ENCODE results near the gene SRPK3.

Gene SRPK3

DNA sequence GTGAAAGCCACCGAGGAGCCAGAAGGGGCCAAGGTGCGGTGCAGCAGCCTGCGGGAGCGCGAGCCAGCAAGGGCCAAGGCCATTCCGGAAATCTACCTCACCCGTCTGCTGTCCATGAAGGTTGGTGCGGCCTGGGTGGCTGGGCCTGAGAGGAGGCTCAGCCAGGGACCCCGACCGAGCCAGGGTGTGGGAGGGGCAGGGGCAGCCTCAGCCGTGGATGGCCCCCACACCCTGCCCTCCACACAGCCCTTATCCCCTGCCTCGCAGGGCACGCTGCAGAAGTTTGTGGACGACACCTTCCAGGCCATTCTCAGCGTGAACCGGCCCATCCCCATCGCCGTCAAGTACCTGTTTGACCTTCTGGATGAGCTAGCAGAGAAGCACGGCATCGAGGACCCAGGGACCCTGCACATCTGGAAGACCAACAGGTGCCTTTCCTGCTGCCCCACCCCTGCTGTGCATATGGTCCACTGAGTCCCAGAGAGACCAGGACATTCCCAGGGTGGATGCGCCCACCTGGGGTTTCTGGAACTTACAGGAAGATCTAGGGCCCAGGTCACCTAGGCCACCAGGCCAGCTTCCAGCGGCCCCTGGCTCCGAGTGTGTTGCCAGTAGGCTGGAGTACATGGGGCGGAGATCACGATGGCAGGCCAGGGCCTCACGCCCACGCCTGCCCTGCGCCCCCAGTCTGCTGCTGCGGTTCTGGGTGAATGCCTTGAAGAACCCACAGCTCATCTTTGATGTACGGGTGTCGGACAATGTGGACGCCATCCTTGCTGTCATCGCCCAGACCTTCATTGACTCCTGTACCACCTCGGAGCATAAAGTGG, 3.4 kb upstream of the SRPK3 start:
- peaks cover 0 to 7% of the 10 kb centered on the region in 2 donors for H3K4me1 ChIP-seq (ENCODE audit: control insufficient read depth in 1 of 2, insufficient read depth in 2 of 2, low read length in 2 of 2)
- no peak overlapping the region for H3K4me3 ChIP-seq (ENCODE audit: low read depth in 1 of 2, low read length in 2 of 2)
- H3K27me3 ChIP-seq (ENCODE audit: control insufficient read depth in 1 of 2, insufficient read depth in 2 of 2, low read length in 2 of 2) = peaks cover 0 to 9% of the 10 kb centered on the region in 2 donors
- H3K36me3 ChIP-seq (ENCODE audit: control insufficient read depth in 1 of 2, insufficient read depth in 2 of 2, low read length in 2 of 2) = no peaks in the 10 kb centered on the region
- H3K9me3 ChIP-seq (ENCODE audit: control insufficient read depth in 1 of 2, low read length in 2 of 2) = no peaks in the 10 kb centered on the region
- H3K9ac ChIP-seq (ENCODE audit: low read depth in 1 of 2, low read length in 2 of 2) = no peak overlapping the region
- H3K27ac ChIP-seq (ENCODE audit: low read depth, low read length) = no peak overlapping the region

DNA sequence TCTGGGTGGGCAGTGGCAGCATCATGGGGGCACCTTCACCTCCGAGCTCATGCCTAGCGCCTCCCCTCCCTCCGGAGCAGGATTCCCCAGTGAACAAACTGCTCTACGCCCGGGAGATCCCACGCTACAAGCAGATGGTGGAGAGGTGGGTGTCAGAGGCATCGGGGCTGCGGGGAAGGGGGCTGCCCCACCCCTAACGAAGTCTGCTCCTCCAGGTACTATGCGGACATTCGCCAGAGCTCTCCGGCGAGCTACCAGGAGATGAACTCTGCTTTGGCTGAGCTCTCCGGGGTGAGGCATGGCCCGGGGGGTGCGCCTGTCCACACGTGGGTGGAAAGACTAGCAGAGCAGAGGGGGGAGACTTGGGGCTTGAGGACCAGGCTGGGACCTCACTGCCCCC, 2.7 kb upstream of the SRPK3 start:
- Histone ChIP-seq H3K4me1 (ENCODE audit: control insufficient read depth in 1 of 2, insufficient read depth in 2 of 2, low read length in 2 of 2) (peaks cover 0 to 7% of the 10 kb centered on the region in 2 donors), H3K36me3 (ENCODE audit: control insufficient read depth in 1 of 2, insufficient read depth in 2 of 2, low read length in 2 of 2) (no peaks in the 10 kb centered on the region), H3K4me3 (ENCODE audit: low read depth in 1 of 2, low read length in 2 of 2) (no peak overlapping the region), H3K27ac (ENCODE audit: low read depth, low read length) (no peak overlapping the region), H3K27me3 (ENCODE audit: control insufficient read depth in 1 of 2, insufficient read depth in 2 of 2, low read length in 2 of 2) (peaks cover 0 to 9% of the 10 kb centered on the region in 2 donors), H3K9me3 (ENCODE audit: control insufficient read depth in 1 of 2, low read length in 2 of 2) (no peaks in the 10 kb centered on the region), H3K9ac (ENCODE audit: low read depth in 1 of 2, low read length in 2 of 2) (no peak overlapping the region)

DNA sequence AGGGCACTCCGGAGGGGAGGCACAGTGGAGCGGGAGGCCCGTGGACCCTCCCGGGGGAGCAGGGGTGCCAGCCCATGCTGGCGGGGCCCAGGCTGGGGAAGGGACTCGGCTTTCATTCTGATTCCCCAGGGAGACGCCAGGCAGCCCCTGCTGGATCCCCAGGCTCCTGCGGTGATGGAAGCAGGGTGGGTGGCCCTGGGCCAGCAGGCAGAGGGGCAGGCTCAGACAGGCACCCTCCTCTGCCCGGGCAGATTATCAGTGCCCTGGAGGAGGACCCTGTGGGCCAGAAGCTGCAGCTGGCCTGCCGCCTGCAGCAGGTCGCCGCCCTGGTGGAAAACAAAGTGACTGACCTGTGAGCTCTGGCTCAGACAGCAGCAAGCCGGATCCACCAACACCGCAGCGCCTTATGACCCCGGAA, 2.1 kb upstream of the SRPK3 start:
- Histone ChIP-seq H3K9me3 (ENCODE audit: control insufficient read depth in 1 of 2, low read length in 2 of 2) (no peaks in the 10 kb centered on the region), H3K9ac (ENCODE audit: low read depth in 1 of 2, low read length in 2 of 2) (no peak overlapping the region), H3K27me3 (ENCODE audit: control insufficient read depth in 1 of 2, insufficient read depth in 2 of 2, low read length in 2 of 2) (peaks cover 0 to 9% of the 10 kb centered on the region in 2 donors), H3K4me1 (ENCODE audit: control insufficient read depth in 1 of 2, insufficient read depth in 2 of 2, low read length in 2 of 2) (peaks cover 0 to 7% of the 10 kb centered on the region in 2 donors), H3K27ac (ENCODE audit: low read depth, low read length) (no peak overlapping the region), H3K4me3 (ENCODE audit: low read depth in 1 of 2, low read length in 2 of 2) (no peak overlapping the region), H3K36me3 (ENCODE audit: control insufficient read depth in 1 of 2, insufficient read depth in 2 of 2, low read length in 2 of 2) (no peaks in the 10 kb centered on the region)

DNA sequence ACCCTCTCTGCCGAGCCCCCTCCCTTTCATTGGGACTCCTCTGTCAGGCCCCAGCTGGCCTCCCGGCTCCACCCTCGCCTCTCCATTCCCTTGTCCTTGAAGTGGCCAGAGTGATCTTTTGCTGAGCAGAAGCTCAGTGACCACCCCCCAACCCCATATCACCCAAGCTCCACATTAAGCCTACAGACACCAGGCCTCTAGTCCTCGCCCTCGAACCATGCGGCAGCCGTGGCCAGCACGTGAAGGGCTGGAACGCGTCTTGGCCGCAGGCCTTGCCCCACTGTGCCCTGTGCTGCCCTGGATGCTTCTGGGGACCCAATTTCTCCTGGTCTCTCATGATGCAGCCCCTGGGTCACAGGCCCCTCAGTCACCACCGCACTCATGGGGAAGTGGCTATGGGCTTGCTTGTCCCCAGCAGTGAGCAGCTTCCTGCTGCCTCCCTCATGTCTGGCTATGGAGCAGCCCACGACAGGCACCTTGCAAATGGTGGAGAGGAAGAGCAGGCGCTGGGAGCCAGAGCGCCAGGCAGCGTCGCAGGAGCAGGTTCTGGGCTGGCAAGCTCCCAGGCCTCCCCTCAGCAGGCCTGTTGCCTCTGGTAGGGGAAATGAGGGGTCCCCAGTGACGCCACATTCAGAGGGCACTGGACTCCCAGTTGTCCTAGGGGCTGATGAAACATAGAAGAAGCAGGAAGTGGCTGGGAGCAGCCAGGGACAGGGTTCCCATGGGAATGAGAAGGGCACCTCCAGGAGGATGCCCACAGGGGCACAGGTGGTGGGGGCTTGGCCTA, 757 bp upstream of the SRPK3 start:
- peaks cover 0 to 9% of the 10 kb centered on the region in 2 donors for H3K27me3 ChIP-seq (ENCODE audit: control insufficient read depth in 1 of 2, insufficient read depth in 2 of 2, low read length in 2 of 2)
- H3K9ac ChIP-seq (ENCODE audit: low read depth in 1 of 2, low read length in 2 of 2) = no peak overlapping the region
- no peak overlapping the region for H3K27ac ChIP-seq (ENCODE audit: low read depth, low read length)
- peaks cover 0 to 7% of the 10 kb centered on the region in 2 donors for H3K4me1 ChIP-seq (ENCODE audit: control insufficient read depth in 1 of 2, insufficient read depth in 2 of 2, low read length in 2 of 2)
- H3K4me3 ChIP-seq (ENCODE audit: low read depth in 1 of 2, low read length in 2 of 2) = no peak overlapping the region
- no peaks in the 10 kb centered on the region for H3K36me3 ChIP-seq (ENCODE audit: control insufficient read depth in 1 of 2, insufficient read depth in 2 of 2, low read length in 2 of 2)
- H3K9me3 ChIP-seq (ENCODE audit: control insufficient read depth in 1 of 2, low read length in 2 of 2) = no peaks in the 10 kb centered on the region

DNA sequence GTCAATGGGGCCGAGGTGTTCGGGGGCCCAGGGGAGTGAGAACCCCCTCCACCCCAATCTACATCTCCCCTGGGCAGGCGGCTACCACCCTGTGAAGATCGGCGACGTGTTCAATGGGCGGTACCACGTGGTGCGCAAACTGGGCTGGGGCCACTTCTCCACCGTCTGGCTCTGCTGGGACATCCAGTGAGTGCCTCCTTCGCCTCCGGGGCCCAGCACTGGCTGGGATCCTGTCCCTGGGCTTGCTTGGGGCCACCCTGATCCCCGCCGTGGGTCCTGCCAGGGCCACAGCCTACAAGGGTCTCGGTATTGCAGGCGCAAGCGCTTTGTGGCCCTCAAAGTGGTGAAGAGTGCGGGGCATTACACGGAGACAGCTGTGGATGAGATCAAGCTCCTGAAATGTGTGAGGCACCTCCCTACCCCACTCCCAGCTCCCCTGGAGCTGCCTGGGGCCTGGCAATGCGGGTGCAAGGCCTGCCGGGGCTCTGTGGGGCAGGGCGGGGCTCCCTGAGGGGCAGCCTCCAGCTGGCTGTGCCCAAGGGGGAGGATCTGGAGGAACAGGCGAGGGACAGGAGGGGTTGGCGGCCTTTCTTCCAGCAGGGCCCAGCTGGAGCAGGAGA, 697 bp downstream of the SRPK3 start:
- H3K27me3 ChIP-seq (ENCODE audit: control insufficient read depth in 1 of 2, insufficient read depth in 2 of 2, low read length in 2 of 2) = peaks cover 0 to 9% of the 10 kb centered on the region in 2 donors
- no peak overlapping the region for H3K27ac ChIP-seq (ENCODE audit: low read depth, low read length)
- no peaks in the 10 kb centered on the region for H3K9me3 ChIP-seq (ENCODE audit: control insufficient read depth in 1 of 2, low read length in 2 of 2)
- no peak overlapping the region for H3K9ac ChIP-seq (ENCODE audit: low read depth in 1 of 2, low read length in 2 of 2)
- no peak overlapping the region for H3K4me3 ChIP-seq (ENCODE audit: low read depth in 1 of 2, low read length in 2 of 2)
- peaks cover 0 to 7% of the 10 kb centered on the region in 2 donors for H3K4me1 ChIP-seq (ENCODE audit: control insufficient read depth in 1 of 2, insufficient read depth in 2 of 2, low read length in 2 of 2)
- H3K36me3 ChIP-seq (ENCODE audit: control insufficient read depth in 1 of 2, insufficient read depth in 2 of 2, low read length in 2 of 2) = peaks cover 0 to 10% of the 10 kb centered on the region in 2 donors

DNA sequence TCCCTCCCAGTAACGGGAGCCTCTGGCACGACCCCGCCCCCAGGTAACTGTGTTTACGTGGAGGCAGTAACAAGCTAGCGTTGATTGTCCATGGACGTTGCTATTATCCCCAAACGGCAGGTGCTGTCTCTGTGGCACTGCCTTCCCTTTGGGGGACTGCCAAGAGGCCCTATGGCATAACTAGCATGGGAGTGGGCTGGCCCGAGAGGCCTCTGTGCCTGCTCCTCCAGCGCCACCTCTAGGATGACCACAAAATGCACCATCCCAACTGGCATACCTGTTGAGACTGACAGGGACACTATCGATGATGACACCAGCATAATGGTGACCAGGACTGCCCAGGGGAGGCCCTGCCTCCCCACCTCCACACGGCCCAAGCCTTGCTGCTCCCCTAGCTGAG, 1.5 kb downstream of the SRPK3 start:
- no peak overlapping the region for H3K9ac ChIP-seq (ENCODE audit: low read depth in 1 of 2, low read length in 2 of 2)
- H3K27ac ChIP-seq (ENCODE audit: low read depth, low read length) = no peak overlapping the region
- peaks cover 0 to 7% of the 10 kb centered on the region in 2 donors for H3K4me1 ChIP-seq (ENCODE audit: control insufficient read depth in 1 of 2, insufficient read depth in 2 of 2, low read length in 2 of 2)
- H3K9me3 ChIP-seq (ENCODE audit: control insufficient read depth in 1 of 2, low read length in 2 of 2) = no peaks in the 10 kb centered on the region
- no peak overlapping the region for H3K4me3 ChIP-seq (ENCODE audit: low read depth in 1 of 2, low read length in 2 of 2)
- H3K27me3 ChIP-seq (ENCODE audit: control insufficient read depth in 1 of 2, insufficient read depth in 2 of 2, low read length in 2 of 2) = peaks cover 0 to 9% of the 10 kb centered on the region in 2 donors
- peaks cover 0 to 17% of the 10 kb centered on the region in 2 donors for H3K36me3 ChIP-seq (ENCODE audit: control insufficient read depth in 1 of 2, insufficient read depth in 2 of 2, low read length in 2 of 2)

DNA sequence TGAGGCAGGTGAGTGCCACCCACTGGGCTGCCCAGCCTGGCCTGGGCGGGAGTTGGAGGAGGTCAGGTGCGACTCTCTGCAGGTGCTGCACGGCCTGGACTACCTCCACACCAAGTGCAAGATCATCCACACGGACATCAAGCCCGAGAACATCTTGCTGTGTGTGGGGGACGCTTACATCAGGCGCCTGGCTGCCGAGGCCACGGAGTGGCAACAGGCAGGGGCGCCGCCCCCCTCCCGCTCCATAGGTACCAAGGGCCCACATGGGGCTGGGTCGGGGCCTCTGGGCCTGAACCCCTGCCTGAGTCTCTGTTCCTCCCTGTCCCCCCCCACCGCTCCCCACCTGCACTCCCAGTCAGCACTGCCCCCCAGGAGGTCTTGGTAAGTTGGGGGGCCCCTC, 2.0 kb downstream of the SRPK3 start:
- no peaks in the 10 kb centered on the region for H3K9me3 ChIP-seq (ENCODE audit: control insufficient read depth in 1 of 2, low read length in 2 of 2)
- no peak overlapping the region for H3K9ac ChIP-seq (ENCODE audit: low read depth in 1 of 2, low read length in 2 of 2)
- H3K4me1 ChIP-seq (ENCODE audit: control insufficient read depth in 1 of 2, insufficient read depth in 2 of 2, low read length in 2 of 2) = peaks cover 0 to 7% of the 10 kb centered on the region in 2 donors
- no peak overlapping the region for H3K4me3 ChIP-seq (ENCODE audit: low read depth in 1 of 2, low read length in 2 of 2)
- H3K27me3 ChIP-seq (ENCODE audit: control insufficient read depth in 1 of 2, insufficient read depth in 2 of 2, low read length in 2 of 2) = peaks cover 0 to 9% of the 10 kb centered on the region in 2 donors
- H3K27ac ChIP-seq (ENCODE audit: low read depth, low read length) = no peak overlapping the region
- peaks cover 0 to 22% of the 10 kb centered on the region in 2 donors for H3K36me3 ChIP-seq (ENCODE audit: control insufficient read depth in 1 of 2, insufficient read depth in 2 of 2, low read length in 2 of 2)

DNA sequence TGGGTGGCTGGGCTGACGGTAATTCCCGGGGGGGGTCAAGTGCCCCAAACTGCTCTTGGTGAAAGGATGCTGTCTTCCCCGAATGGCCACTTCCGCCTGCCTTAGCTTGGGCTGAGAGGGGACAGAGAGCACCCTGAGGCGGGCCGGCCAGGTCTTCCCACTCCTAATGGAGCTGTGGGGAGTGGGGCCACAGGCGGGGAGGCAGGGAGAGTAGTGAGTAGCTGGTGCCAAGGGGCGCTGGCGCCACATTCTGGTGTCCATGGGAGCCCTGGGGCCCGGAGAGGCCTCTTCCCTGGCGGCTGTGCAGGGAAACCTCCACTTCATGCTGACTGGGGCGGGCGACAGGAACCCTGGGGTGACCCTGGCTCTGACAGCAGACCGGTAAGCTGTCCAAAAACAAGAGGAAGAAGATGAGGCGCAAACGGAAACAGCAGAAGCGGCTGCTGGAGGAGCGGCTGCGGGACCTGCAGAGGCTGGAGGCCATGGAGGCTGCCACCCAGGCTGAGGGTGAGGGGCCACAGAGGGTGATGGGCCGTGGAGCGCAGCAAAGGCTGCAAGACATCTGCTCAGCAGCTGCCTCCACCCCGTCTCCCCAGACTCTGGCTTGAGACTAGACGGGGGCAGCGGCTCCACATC, 2.7 kb downstream of the SRPK3 start:
- H3K9me3 ChIP-seq (ENCODE audit: control insufficient read depth in 1 of 2, low read length in 2 of 2) = no peaks in the 10 kb centered on the region
- no peak overlapping the region for H3K4me3 ChIP-seq (ENCODE audit: low read depth in 1 of 2, low read length in 2 of 2)
- H3K36me3 ChIP-seq (ENCODE audit: control insufficient read depth in 1 of 2, insufficient read depth in 2 of 2, low read length in 2 of 2) = peaks cover 0 to 26% of the 10 kb centered on the region in 2 donors
- no peak overlapping the region for H3K27ac ChIP-seq (ENCODE audit: low read depth, low read length)
- peaks cover 0 to 7% of the 10 kb centered on the region in 2 donors for H3K4me1 ChIP-seq (ENCODE audit: control insufficient read depth in 1 of 2, insufficient read depth in 2 of 2, low read length in 2 of 2)
- H3K27me3 ChIP-seq (ENCODE audit: control insufficient read depth in 1 of 2, insufficient read depth in 2 of 2, low read length in 2 of 2) = peaks cover 0 to 9% of the 10 kb centered on the region in 2 donors
- H3K9ac ChIP-seq (ENCODE audit: low read depth in 1 of 2, low read length in 2 of 2) = no peak overlapping the region

DNA sequence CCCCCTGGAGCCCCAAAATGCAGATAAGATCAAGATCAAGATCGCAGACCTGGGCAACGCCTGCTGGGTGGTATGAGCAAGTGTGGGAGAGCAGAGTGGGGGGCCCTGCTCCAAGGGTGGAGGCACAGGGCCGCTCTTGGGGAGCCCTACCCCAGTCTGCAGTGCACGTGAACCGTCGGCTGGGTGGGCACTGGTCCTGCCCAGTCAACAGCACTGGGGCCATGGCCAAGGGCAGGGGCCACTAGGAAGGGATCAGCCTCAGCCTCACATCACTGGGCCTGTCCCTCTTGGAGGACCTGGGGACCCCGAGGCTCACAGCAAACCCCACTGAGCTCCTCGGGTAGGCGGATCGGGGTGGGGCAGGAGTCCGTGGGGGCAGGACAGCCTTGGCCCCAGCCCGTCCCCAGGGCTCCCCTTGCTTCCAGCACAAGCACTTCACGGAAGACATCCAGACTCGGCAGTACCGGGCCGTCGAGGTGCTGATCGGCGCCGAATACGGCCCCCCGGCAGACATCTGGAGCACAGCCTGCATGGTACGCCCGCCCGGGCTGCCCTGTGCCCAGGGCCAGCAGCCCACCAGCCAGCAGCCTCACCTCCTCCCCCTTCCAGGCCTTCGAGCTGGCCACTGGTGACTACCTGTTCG, 3.6 kb downstream of the SRPK3 start:
- H3K9me3 ChIP-seq (ENCODE audit: control insufficient read depth in 1 of 2, low read length in 2 of 2) = no peaks in the 10 kb centered on the region
- H3K27ac ChIP-seq (ENCODE audit: low read depth, low read length) = no peak overlapping the region
- peaks cover 0 to 7% of the 10 kb centered on the region in 2 donors for H3K4me1 ChIP-seq (ENCODE audit: control insufficient read depth in 1 of 2, insufficient read depth in 2 of 2, low read length in 2 of 2)
- H3K36me3 ChIP-seq (ENCODE audit: control insufficient read depth in 1 of 2, insufficient read depth in 2 of 2, low read length in 2 of 2) = peaks cover 0 to 29% of the 10 kb centered on the region in 2 donors
- H3K4me3 ChIP-seq (ENCODE audit: low read depth in 1 of 2, low read length in 2 of 2) = no peak overlapping the region
- peaks cover 0 to 9% of the 10 kb centered on the region in 2 donors for H3K27me3 ChIP-seq (ENCODE audit: control insufficient read depth in 1 of 2, insufficient read depth in 2 of 2, low read length in 2 of 2)
- no peak overlapping the region for H3K9ac ChIP-seq (ENCODE audit: low read depth in 1 of 2, low read length in 2 of 2)
